ENCODE measurements around the gene DCTN3. TPM values are rescaled to one million over a fixed set of nuclear protein-coding genes. Genes with fewer than 3 reads are reported as not detected.

Gene DCTN3
- total and polyA plus RNA-seq, 9 of the 15 experiments (the other 6 are each of a cell fraction or from before 2014, with no cell fraction given), result 11.0 to 51.0 (median 41.9) TPM

DNA sequence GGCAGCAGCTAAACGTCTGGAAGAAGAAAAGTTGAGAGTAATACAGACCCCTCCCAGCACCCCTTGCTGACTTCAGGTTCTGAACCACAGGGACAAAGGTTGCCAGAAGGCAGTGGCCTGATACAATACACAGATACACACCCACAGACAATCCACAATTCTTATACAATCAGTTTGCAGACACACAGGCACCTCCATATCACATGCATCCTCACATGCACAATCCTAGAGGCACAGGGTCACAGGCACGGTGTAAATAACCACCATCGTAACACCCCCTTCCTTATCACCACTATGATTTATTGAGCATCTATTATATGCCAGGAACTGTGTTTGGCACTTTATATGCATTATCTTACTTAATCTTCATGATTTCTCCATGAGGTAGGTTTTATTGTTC lies 39.0 kb downstream of the DCTN3 start (continued):
- TF ChIP-seq, protein P1, sequence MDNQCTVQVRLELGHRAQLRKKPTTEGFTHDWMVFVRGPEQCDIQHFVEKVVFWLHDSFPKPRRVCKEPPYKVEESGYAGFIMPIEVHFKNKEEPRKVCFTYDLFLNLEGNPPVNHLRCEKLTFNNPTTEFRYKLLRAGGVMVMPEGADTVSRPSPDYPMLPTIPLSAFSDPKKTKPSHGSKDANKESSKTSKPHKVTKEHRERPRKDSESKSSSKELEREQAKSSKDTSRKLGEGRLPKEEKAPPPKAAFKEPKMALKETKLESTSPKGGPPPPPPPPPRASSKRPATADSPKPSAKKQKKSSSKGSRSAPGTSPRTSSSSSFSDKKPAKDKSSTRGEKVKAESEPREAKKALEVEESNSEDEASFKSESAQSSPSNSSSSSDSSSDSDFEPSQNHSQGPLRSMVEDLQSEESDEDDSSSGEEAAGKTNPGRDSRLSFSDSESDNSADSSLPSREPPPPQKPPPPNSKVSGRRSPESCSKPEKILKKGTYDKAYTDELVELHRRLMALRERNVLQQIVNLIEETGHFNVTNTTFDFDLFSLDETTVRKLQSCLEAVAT (IDR thresholded peaks at IDR 0.05), result no peak

DNA sequence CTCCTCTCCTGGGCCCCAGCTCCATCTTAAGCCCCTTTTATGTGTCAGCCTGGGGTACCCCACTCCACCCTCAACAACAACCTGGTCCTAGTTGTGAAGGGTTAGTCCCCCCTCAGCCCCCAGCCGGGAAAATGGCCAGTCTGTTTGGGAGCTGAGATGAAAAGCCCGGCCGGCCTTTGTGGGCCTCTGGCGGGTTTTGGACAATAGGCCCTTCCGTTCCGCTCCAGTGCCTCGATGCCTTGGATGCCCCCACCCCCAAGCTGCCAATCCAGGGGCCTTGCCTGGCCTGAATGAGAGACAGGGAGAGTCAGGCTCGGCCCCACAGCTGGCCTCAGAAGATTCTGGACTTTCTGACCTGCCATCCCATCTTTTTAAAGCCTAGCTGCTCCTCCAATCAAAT lies 39.9 kb downstream of the DCTN3 start:
- no peak overlapping the region for H3K27ac ChIP-seq (ENCODE audit: extremely low read depth, low read depth, low read length)
- ChIA-PET CTCF (ENCODE audit: low intra/inter-chr PET ratio) (interaction anchor here (0.7 kb wide), 1 partner anchor 1297 kb away, joined by 3 read pairs; no protein-coding TSS in a partner anchor), POLR2A (interaction anchor here (1.1 kb wide), 1 partner anchor 21 kb away, joined by 4 read pairs; no protein-coding TSS in a partner anchor)
- no peaks in the 10 kb centered on the region for H3K36me3 ChIP-seq (ENCODE audit: control insufficient read depth, insufficient read depth, low read length)
- H3K4me3 ChIP-seq, result no peak overlapping the region
- no peak overlapping the region for H2AFZ ChIP-seq (ENCODE audit: low read depth, low read length)
- intact Hi-C loops (cut with micrococcal nuclease), result no loop called here
- H3K9me1 ChIP-seq (ENCODE audit: control insufficient read depth, insufficient read depth, low read length), result no peaks in the 10 kb centered on the region
- no TSS peak for BruUV-seq (replicated peaks)
- no peaks in the 10 kb centered on the region; the same call in 1 of the 2 replicates for H4K20me1 ChIP-seq (replicated peaks; ENCODE audit: control insufficient read depth, insufficient read depth, low read length)
- TF ChIP-seq, protein P2, sequence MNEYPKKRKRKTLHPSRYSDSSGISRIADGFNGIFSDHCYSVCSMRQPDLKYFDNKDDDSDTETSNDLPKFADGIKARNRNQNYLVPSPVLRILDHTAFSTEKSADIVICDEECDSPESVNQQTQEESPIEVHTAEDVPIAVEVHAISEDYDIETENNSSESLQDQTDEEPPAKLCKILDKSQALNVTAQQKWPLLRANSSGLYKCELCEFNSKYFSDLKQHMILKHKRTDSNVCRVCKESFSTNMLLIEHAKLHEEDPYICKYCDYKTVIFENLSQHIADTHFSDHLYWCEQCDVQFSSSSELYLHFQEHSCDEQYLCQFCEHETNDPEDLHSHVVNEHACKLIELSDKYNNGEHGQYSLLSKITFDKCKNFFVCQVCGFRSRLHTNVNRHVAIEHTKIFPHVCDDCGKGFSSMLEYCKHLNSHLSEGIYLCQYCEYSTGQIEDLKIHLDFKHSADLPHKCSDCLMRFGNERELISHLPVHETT (CRISPR knock-in tag; conservative IDR thresholded peaks at IDR 0.05 in 1 of 2, IDR thresholded peaks at IDR 0.05 in 1 of 2), result no peak
- TF ChIP-seq RAD51 (IDR thresholded peaks at IDR 0.05; ENCODE audit: borderline replicate concordance, low read depth), result no peak
- 0% methylated on average over 5 of the region's 8 CpGs for WGBS (ENCODE audit: insufficient coverage, low coverage, missing lambda C conversion rate)
- ATAC-seq (no peak), DNase-seq (ENCODE audit: extremely low read depth in 1 of 4, low spot score in 3 of 4) (no peak), FAIRE-seq (no peak)
- no peaks in the 10 kb centered on the region for H3K9me3 ChIP-seq (replicated peaks; ENCODE audit: control insufficient read depth, insufficient read depth, low read depth, low read length)
- H3K4me2 ChIP-seq (ENCODE audit: insufficient read depth, low read length), result no peak overlapping the region
- peaks cover 0 to 7% of the 10 kb centered on the region in 2 experiments; a peak in 2 of 5 replicates for H3K4me1 ChIP-seq (replicated peaks in 1 of 2; ENCODE audit: control insufficient read depth in 2 of 2, insufficient read depth in 2 of 2, low read length in 2 of 2)
- no peak overlapping the region for H3K9ac ChIP-seq (ENCODE audit: insufficient read depth in 1 of 2, low read depth in 2 of 2, low read length in 2 of 2)
- peaks cover 6 to 56% of the 10 kb centered on the region in 2 experiments; a peak in 4 of 5 replicates for H3K27me3 ChIP-seq (ENCODE audit: control insufficient read depth in 2 of 2, insufficient read depth in 2 of 2, low read length in 2 of 2)
- H3K79me2 ChIP-seq (ENCODE audit: control insufficient read depth, insufficient read depth, low read length), result no peaks in the 10 kb centered on the region
- in situ Hi-C loops (cut with MboI), result no loop called here

All from K562 (cell line).